Right lobe of liver (tissue), 6 donors: ENCODE data around the gene PRPF6. TPM values are rescaled to one million over a fixed set of nuclear protein-coding genes. Genes with fewer than 3 reads are reported as not detected.
A peak's percentile ranks its signal among the peaks of the same experiment; 100 is the strongest.

ENCODE experiments used
- ATAC-seq, 4 donors: fragments of 200-7000 bp; cut with Tn5 transposase; one replicate each; pipeline ENCODE4 v1.9.1; 2020; ENCODE audit warnings: mild to moderate bottlenecking in 4 of 4, moderate library complexity in 4 of 4
- DNase-seq, 3 donors: peaks; one replicate each; pipeline ENCODE4 v3.0.0-alpha.2; 2020
- H3K27ac ChIP-seq, 3 donors: fragments of 200-600 bp; one replicate each; pipeline ENCODE4 v1.8.0; 2022
- H3K27me3 ChIP-seq, 2 donors: fragments of 200-600 bp; one replicate each; pipeline ENCODE4 v1.8.0; 2022
- H3K36me3 ChIP-seq, 4 donors: fragments of 200-600 bp; sonication (generic) in 1 of 4; one replicate each; pipeline versions ENCODE4 v1.5.1 to v1.8.0; 2017 to 2022; ENCODE audit warnings: control low read depth in 1 of 4
- H3K4me1 ChIP-seq, 4 donors: fragments of 200-600 bp; sonication (generic) in 1 of 4; one replicate each; pipeline versions ENCODE4 v1.5.1 to v1.8.0; 2017 to 2022; ENCODE audit warnings: control low read depth in 1 of 4
- H3K4me3 ChIP-seq, 3 donors: fragments of 200-600 bp; one replicate each; pipeline ENCODE4 v1.8.0; 2022
- H3K9me3 ChIP-seq, 4 donors: fragments of 200-600 bp; sonication (generic) in 1 of 4; one replicate each; pipeline versions ENCODE4 v1.5.1 to v1.8.0; 2017 to 2022; ENCODE audit warnings: control low read depth in 1 of 4
- CTCF ChIP-seq, 4 donors: fragments of 200-600 bp in 3 of 4; fragments of 450-650 bp in 1 of 4; IDR thresholded peaks; one replicate each; pipeline versions ENCODE4 v1.5.1 to v1.8.0; 2016 to 2022; ENCODE audit warnings: antibody characterized with exemption in 4 of 4, mild to moderate bottlenecking in 2 of 4
- POLR2A ChIP-seq: fragments of 450-650 bp; IDR thresholded peaks from one replicate; pipeline ENCODE4 v1.6.1; 2017; ENCODE audit warnings: antibody characterized with exemption, mild to moderate bottlenecking
- WGBS: methylation state at CpG from one replicate; pipeline ENCODE4 v1.1.6; 2018; ENCODE audit warnings: low coverage, low lambda C conversion rate; ENCODE audit not compliant: insufficient coverage; ENCODE audit errors: missing lambda C conversion rate; 5-methylcytosine and 5-hydroxymethylcytosine counted together
- intact Hi-C, 2 donors: fragments of 100-400 bp; cut with DNase I; formaldehyde crosslinking; loops; one replicate each; pipeline versions ENCODE4 v1.11.2 to v1.14.1; 2022
- total RNA-seq, 6 experiments: library from RNA; depleted of rRNA in 2 of 6; stranded (reverse); fragments of >200 nt in 2 of 6; fragmentation: NEBNext Ultra II Directional in 3 of 6; extraction: Animal tissue kit (Norgen Biotek cat#: 25700) in 3 of 6; gene quantifications; one replicate each; pipeline versions ENCODE4 v1.1.0 to v1.2.4, GENCODE V29; 2016 to 2023
- donor health status: DM: no; HTN: yes; CAD: no.
- donor health status: DM: no; HTN: no; CAD: no.
- donor health status: DM: no; HTN: no; CAD: no.
- donor health status: DM: no; HTN: yes; CAD: no.
- donor health status: DM: no; HTN: yes; CAD: no.

The PRPF6 gene
- total RNA-seq, 6 experiments from 2014 or later: 21.7 to 28.9 (median 24.4) TPM

DNA sequence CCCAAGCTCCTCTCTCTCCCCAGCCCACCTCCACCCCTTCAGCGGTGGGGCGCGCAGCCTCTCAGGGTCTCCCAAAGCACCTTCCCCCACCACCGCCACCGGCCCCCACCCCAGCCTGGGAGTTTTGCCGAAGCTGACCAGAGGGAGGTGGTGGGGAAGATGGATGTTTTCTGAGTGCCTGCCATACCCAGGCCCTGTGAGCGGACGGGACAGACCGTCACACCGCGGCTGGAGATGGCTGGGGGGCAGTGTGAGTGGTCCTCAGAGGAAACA lies 60.8 kb downstream of the PRPF6 start:
- 39% methylated on average over 6 of the region's 11 CpGs for WGBS
- Histone ChIP-seq H3K27me3 (peaks cover 0 to 11% of the 10 kb centered on the region in 2 donors), H3K9me3 (no peaks in the 10 kb centered on the region), H3K4me1 (peaks cover 0 to 7% (median 0%) of the 10 kb centered on the region in 4 donors), H3K36me3 (no peaks in the 10 kb centered on the region), H3K27ac (no peak overlapping the region), H3K4me3 (no peak overlapping the region)
- TF ChIP-seq POLR2A: no peak
- no peak for TF ChIP-seq CTCF (IDR thresholded peaks at IDR 0.05)
- no peak for DNase-seq
- intact Hi-C loops: no loop called here
- no peak for ATAC-seq

- Histone ChIP-seq H3K27me3 (peaks cover 0 to 11% of the 10 kb centered on the region in 2 donors), H3K36me3 (no peaks in the 10 kb centered on the region), H3K27ac (peak overlapping the region in 1 of 3 donors; percentile 70), H3K4me3 (peak overlapping the region in 2 of 3 donors; percentile 7 to 20), H3K4me1 (peaks cover 0 to 7% (median 0%) of the 10 kb centered on the region in 4 donors), H3K9me3 (no peaks in the 10 kb centered on the region)
- no peak for ATAC-seq
- intact Hi-C loops: no loop called here
- TF ChIP-seq POLR2A (no peak), CTCF (IDR thresholded peaks at IDR 0.05) (no peak)
- DNase-seq: no peak
- WGBS: 8% methylated on average over 13 of the region's 55 CpGs
Measured at GRCh38 chr20:64042054-64042781, 61.3 kb downstream of the PRPF6 start.

- intact Hi-C loops: no loop called here
- peaks cover 0 to 11% of the 10 kb centered on the region in 2 donors for H3K27me3 ChIP-seq
- peaks cover 0 to 4% (median 0%) of the 10 kb centered on the region in 4 donors for H3K4me1 ChIP-seq
- no peak for ATAC-seq
- TF ChIP-seq POLR2A (no peak), CTCF (IDR thresholded peaks at IDR 0.05) (no peak)
- no peaks in the 10 kb centered on the region for H3K9me3 ChIP-seq
- DNase-seq: no peak
- 88% methylated on average over 9 of the region's 9 CpGs for WGBS
- no peaks in the 10 kb centered on the region for H3K36me3 ChIP-seq
- H3K4me3 ChIP-seq: no peak overlapping the region
- no peak overlapping the region for H3K27ac ChIP-seq
Measured at GRCh38 chr20:64043768-64044167, 62.8 kb downstream of the PRPF6 start.

DNA sequence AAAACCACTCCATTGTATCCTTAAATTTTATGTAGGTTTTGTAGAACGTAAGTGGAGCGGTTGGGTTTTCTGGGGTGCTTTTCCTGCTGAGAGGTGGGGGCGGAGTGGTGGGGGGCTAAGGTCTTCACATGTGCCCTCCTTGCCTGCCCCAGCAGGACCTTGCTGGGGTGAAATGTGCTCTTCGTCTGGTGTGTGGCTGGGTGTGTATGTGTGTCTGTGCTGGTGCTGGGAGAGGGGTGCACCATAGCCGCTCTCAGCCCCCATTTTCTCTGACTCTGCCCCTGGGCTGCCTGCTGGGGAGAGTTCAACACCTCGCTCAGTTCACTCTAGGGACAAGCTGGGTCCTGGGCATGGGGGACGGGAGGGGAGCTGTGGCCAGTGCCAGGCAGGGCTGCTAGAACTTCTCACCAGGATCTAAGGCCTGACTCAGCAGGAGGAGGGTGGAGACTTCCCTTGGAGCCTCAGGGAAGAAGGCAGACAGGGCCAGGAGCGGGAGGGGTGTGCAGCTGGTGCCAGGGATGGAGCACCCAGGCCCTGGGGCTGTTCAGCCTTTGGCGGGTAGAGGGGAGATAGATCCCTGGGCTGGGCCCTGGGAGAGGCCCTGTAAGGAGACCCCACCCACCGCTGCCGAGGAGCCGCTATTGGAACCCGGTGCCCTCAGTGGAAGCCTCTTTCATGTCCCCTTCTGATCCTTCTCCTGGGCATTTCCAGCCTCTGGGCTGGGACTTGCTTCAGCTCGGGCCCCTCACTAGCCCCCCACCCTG lies 63.7 kb downstream of the PRPF6 start:
- ATAC-seq (peak; percentile 28 to 44 (median 38)), DNase-seq (no peak)
- TF ChIP-seq POLR2A: no peak
- no peak for TF ChIP-seq CTCF (IDR thresholded peaks at IDR 0.05)
- Histone ChIP-seq H3K36me3 (no peaks in the 10 kb centered on the region), H3K4me3 (no peak overlapping the region), H3K4me1 (no peaks in the 10 kb centered on the region), H3K27ac (no peak overlapping the region), H3K27me3 (peaks cover 0 to 11% of the 10 kb centered on the region in 2 donors), H3K9me3 (no peaks in the 10 kb centered on the region)
- WGBS: 60% methylated on average over 4 of the region's 14 CpGs
- intact Hi-C loops: no loop called here
